DMS 273 (cell line): ENCODE measurements around the gene TRIM67.

Experiments used
- DNase-seq: peaks from one replicate; lab custom pipeline; 2025; ENCODE audit not compliant: unreplicated experiment; lab: John Stamatoyannopoulos, UW

TRIM67 gene

DNA sequence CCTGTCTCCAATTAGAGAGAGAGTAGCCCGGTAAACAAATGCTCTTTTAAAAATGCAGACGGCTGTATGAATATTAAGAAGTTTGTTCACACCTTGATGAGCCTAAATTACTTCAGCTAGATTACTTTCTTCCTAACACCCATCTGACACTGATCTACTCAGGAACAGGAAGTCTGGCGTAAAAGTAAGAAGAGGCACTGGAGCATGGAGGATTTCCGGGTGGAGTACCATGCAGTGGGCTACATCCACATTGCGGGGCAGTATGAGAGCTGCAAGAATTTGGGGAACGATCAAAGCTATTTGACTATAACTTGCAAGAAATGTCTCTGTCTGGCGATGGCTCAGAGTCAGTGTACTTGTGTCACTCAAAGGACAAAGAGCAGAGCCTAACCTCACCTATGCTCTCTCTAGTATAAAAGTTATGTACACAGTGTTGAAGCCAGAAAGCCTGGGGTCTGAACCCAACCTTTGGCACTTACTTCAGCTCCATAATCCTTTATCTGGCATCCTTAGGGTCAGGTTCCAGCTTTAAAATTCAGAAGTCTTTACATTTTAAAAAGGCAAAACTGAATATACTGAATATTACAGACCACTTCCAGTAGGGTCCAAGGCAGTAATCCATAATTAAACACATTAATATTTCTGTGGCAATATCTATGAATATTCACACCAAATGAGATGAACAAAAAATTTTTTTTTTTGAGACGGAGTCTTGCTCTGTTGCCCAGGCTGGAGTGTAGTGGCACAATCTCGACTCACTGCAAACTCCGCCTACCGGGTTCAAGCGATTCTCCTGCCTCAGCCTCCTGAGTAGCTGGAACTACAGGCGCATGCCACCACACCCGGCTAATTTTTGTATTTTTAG lies 71.2 kb downstream of the TRIM67 start:
- no peak for DNase-seq

DNA sequence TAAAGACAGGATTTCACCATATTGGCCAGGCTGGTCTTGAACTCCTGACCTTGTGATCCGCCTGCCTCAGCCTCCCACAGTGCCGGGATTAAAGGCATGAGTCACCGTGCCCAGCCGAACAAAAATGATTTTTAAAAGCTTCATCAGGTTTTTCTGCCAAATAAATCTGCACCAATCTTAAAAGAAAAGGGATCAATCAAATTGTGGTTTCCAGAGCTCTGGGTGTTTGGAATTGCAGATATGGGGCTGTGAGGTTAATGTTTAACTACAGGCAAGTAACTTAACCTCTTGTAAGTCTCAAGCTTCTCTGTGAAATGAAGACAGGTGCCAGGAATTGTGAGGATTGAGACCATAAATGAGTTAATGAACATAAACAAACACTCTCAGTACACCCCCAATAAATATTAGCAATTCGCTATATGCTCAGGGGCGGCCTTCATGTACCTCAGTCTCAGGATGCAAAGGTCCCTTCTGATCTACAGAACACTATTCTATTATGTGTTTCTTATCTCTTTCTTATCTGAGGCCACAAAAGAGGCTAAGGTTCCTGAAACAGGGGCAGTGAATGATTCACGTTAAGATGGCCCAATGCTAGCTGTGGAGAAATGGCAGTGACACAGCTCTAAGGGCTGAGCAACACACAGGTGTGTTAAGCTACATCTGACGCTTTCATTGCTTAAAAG lies 72.0 kb downstream of the TRIM67 start:
- no peak for DNase-seq

DNA sequence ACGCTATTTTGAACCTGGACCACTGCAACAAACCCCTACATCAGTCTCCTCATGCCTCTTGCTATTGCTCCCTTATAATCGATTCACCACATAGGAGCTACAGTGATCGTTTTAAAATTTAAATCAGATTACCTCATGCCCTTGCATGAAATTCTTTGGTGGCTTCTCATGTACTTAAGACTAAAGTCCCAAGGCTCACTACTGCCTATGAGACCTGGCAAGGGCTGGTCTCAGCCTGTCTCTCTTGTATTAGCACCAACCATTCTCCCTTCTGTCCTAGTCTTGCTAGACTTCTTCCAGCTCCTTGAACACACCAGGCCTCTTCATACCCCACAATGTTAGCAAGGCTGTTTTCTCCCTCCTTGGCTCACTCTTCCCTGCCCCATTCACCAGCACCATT lies 72.6 kb downstream of the TRIM67 start:
- no peak for DNase-seq

DNA sequence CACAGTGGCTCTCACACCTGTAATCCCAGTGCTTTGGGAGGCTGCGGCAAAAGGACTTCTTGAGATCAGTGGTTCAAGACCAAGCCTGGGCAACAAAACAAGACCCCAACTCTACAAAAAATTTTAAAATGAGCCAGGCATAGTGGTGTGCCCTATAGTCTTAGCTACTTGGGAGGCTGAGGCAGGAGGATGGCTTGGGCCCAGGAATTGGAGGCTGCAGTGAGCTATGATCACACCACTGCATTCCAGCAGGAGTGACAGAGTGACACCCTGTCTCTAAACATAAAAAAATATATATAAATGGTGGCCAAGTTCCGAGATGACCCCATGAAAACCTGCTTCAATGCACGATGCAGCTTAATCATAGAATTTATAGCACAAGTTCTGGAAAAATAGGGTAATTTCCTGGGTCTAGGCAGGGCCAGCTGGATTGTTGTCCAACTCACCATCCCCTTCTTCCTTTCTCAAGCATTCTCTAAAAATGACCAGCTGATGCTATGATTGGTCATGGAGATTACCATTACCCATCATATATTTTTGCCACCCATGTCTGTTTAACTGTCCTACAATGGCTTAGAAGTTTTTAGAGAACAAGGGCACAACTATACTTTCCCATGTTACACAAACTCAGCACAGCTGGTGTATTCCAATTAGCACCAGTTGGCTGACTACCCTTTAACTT lies 73.8 kb downstream of the TRIM67 start:
- no peak for DNase-seq

DNA sequence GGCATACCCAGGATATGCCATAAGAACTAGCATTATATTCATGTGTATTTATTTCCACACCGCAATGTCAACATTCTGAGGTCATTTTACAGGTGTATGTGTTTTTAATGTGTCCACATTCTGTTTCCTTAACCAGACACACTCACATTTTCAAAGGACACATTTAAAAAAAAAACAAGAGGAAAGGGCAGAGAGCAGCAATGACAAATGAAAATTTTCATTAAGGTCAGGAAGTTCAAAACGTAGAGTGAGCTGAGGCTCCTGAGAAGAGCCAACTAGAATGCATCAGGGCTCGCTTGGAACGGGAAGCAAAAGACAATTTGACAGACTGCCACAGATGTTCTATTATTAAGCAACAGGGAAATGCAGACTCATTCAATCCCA lies 74.3 kb downstream of the TRIM67 start:
- no peak for DNase-seq

DNA sequence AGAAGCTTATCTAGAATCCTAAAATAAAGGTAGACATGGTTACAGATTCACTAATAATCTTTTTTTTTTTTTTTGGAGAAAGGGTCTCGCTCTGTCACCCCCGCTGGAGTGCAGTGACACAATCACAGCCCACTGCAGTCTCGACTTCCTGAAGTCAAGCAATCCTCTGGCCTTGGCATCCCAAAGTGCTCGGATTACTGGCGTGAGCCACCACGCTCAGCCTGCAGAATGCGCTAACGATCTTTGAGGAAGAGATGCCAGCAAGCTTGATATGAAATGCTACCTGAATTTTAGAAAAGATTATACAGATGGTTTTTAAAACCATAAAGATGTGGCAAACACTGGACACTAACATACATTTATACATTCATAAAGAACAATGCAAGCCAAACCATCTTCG lies 75.1 kb downstream of the TRIM67 start:
- no peak for DNase-seq

DNA sequence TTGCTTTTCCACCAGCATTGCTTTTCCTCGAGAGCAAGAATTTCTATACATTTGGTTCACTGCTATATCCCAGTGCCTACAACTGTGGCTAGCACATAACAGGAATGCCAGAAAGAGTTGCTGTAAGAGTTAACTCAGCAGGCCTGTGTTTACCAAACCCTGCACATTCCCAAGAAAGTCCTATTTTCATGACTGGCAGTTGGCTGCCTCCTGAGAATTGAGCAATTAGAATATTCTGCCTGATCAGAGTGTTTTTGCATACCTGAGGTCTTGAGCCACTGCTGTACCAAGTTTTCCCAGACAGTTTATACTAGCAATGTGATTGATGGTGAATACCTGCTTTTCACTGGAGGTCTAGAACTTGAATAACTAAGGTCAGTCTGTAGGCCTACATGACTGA lies 76.4 kb downstream of the TRIM67 start:
- no peak for DNase-seq

DNA sequence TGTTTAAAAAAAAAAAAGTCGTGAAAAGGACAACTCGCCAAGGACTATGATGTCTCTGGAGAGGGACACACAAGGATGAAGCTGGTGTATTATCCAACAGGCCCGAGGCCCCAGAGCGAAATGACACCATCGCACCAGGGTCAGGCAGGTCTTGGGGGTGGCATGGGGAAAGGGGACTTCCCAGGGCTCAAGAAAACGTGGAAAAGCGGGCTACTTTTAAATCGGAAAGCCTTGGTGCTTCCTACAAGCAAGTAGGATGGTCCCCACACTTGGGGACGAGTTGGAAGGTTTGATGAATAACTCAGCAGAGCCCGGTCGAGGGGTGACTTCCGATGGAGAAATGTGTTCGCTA lies 78.6 kb downstream of the TRIM67 start:
- peak; percentile 70 for DNase-seq

DNA sequence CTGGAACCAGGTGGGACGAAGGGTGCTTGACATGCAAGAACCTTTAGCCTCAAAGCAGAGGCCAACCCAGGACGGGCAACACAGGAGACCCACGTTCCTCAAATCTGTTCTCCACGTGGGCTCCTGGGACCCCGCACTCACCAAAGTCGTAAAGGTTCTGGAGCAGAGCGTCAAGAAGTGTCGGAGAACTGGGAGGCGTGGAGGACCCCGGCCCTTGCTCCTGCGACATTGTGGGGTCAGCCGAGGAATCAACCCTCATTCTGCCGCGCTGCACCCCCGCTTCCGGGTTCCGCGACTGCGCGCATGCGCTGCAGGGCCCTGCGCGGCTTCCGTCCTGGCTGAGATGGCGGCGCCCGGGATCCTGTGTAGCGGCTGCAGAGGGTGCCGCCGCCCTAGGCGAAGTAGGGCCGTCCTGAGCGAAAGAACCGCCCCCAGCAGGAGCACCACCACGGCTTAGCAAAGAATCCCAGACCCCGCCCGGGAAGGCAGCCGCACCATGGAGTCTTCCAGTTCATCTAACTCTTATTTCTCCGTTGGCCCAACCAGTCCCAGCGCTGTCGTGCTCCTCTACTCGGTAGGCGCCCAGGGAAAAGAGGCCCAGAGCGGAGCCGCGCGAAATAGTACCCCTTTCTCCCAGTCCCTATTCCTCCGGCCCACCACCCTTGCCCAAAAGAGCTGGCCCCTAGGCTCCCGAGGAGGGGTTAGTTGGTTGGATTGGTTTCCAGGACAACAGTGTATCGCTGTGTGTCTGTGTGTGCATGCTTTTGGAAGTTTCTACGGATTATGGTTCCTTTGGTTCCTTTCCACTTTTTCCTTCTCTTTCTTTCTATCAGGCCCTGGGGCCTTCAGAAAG lies 79.3 kb downstream of the TRIM67 start, which contains the start of gene GNPAT:
Gene GNPAT, plus strand, starts transcription at position 330 of the 853 bp plus-strand sequence. Its CDS starts 167 bp downstream, at position 497.
- DNase-seq = peak; percentile 96

DNA sequence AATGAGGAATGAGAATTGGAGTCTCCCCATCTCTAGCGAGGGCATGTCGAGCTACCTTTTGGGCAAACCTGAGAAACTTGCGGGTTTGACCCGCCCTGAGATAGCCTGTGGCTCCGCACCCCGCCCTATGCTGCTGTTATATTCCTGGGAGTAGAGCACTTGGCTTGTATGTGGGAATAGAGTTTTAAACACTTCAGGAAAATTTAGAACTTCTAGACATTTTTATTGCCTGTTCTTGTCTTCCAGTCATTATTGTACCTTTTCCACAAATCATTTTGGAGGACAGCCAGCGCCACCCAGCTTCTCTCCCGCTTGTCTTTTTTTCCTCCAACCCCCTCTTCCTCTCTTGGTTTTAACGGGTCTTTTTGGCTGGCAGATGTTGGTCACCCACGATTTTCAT lies 79.9 kb downstream of the TRIM67 start:
- peak; percentile 63 for DNase-seq

DNA sequence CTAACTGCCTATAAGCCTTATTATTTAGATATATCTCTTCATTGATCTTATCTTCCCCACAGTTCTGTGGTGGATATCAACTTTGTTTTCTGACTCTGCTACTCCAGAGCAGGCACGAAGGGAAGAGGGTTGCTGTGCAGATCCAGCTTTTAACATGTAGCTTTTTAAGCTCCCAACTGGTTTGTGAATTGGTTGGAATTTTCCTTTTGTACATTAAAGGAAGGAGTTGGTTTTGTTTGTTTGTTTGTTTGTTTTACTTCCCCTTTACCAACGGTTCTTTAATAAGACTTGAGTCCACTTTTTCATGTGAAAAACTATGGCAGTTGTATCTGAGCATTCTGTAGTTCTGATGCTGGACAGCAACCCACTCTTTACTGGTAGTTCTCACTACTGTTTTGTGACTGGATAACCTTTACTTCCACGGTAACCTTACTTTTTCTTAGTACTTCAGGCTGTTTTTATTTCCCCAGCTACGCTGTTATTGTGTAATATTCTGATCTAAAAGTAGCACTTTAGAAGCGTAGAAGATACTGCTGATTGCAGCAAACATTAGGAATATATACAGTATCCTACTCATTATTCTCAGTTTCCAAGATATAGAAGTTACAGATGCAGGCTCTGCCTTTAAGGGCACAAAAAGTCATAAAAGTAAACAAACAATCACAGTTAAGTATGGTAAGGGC lies 80.8 kb downstream of the TRIM67 start:
- DNase-seq = peak; percentile 17

DNA sequence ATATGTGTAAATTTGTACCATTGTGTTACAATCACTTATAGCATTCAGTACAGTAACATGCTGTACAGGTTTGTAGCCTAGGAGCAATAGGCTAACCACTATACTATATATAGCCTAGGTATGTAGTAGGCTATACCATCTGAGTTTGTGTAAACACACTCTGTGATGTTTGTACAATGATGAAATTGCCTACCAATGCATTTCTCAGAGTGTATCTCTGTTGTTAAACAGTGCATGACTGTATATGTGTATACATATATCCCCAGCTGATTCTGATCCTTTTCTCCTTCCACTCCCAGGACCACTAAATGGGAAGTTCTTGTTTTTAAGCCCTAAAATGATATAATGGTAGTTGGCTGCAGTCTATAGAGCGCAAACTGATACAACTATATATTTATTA lies 86.9 kb downstream of the TRIM67 start:
- no peak for DNase-seq

DNA sequence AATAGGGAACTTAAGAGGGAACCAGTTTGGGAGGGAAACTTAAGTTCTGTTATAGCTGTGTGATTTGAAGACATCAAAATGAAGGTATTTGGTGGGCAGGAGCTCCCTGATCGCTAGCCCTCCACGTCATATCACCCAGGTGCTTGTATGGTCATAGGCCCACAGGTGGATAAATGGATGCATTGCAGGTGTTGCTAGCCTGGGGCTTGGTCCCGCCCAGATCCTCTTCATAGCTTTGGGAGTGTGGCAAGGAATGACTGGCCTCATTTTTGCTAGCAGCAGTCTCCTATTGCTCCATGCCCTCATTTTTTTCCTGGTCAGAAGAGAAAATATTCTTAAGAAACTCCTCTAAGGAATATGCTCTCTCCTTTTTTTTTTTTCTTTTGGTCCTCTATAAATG lies 90.5 kb downstream of the TRIM67 start:
- DNase-seq = no peak

DNA sequence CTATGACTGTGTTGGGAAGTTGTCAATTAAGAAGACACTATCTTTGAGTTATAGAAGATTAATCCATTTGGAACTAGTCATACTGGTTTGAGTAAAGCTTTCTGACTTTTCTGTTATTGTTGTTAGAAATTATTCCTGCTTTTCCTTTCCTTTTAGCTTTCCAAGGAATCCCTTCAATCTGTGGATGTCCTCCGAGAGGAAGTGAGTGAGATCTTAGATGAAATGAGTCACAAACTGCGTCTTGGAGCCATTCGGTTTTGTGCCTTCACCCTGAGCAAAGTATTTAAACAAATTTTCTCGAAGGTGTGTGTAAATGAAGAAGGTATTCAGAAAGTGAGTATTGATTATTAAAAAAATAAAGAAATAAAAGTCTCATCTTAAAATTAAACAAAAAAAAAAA lies 98.5 kb downstream of the TRIM67 start:
- no peak for DNase-seq

DNA sequence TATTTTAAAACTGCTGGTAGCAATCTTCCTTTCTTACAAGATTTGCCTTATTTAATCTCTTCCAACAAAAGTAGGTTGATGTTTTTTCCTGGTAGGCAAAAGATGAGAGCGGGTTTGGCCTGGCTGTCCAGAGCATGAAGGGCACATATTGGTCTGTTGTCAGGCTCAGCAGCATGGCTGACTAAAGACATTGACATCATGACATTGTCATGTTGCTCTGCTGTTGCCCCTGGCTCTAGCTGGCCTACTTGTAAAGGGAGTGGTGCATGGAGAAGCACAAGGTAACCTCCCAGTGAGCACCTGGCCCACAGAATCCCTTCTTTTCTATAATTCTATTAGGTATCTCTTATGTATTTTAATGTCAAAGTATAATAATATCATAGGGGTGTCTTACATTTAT lies 102.8 kb downstream of the TRIM67 start:
- DNase-seq = no peak

DNA sequence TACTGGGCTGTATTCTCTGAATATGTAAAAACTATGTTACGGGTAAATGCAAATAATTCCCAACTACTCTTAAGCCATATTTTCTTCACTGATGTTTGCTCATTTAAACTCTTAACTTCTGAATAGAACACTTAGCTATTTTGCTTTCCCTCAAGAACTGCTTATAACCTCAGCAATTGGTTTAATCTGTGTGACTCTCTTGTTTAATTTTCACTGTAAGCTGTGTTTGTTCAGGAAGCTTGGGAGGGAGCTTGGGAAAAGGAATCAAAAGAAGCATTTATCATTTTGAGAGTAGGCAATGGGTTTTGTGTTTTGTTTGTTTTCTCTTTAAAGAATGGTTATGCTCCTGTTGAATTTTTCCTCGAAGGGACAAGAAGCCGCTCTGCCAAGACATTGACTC lies 103.5 kb downstream of the TRIM67 start:
- no peak for DNase-seq

DNA sequence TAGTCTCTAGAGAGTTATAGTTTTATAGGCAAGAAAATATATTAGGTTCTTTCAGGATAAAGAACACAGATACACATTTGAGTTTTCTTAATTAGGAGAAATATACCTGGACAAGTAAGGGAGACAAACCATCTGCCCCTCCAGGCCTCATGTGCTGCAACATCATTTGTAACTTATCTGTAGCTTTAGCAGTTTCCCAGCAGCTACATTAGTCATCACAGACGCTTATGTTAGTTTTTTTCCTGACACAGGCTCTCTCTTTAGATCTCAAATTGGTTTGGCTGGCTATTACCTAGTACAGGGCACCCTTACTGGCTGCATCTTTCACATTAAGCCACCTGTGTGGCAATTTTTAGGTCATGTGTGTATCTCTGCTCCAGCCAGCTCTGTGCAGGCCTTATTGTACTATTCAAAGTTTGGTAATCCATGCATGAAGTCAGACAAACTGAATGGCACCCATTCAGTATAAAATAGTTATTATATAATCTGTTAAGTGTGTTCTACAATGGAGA lies 105.0 kb downstream of the TRIM67 start:
- no peak for DNase-seq
